ENCODE results near the gene CHAMP1.

GRCh38 chr13:114298866-114299265 is 15.4 kb upstream of the CHAMP1 start:
- no peak for TF ChIP-seq POLR2AphosphoS5 (IDR thresholded peaks at IDR 0.05)
- TF ChIP-seq CTCF (IDR thresholded peaks at IDR 0.05): no peak
- no peak for TF ChIP-seq EP300 (IDR thresholded peaks at IDR 0.05)
